GM18508 (cell line): ENCODE measurements around the gene RHBG.

ENCODE experiments used
- ATAC-seq: cut with Tn5 transposase; IDR thresholded peaks from one replicate; pipeline ENCODE4 v1.9.1; 2021; ENCODE audit warnings: moderate number of reproducible peaks; ENCODE audit not compliant: insufficient read depth, unreplicated experiment

RHBG gene

DNA sequence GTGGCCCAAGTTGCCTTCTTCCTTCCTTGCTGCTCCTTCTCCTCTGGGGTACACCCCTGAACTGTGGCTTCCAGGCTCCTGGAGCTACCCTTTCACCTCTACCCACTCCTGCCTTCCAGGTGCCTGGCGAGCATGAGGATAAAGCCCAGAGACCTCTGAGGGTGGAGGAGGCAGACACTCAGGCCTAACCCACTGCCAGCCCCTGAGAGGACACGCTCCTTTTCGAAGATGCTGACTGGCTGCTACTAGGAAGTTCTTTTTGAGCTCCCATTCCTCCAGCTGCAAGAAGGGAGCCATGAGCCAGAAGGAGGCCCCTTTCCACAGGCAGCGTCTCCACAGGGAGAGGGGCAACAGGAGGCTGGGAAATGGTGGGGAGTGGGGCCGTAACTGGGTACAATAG lies 15.6 kb downstream of the RHBG start:
- ATAC-seq: no peak

DNA sequence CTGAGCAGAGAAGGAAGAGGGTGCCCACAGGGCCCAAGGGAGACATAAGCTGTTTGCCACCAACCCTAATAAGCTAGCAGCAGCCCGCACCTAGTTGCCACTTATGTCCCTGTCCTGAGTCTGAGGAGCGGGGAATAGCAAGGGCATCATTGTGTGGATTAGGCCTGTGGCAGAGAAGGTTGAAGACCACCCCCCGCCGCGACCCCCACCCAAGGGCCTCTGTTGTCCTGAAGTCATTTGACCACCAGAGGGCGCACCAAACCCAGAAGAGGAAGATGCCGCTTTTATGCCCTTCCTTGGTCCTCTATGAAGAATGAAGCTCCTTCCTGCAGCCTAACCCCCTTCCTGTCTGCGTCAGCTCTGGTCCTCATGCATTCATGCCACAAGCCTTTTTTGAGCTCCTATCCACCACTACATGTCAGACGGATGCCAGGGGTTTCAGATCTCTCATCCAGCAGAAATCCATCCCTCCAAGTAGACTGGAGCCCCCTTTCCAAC lies 16.6 kb downstream of the RHBG start:
- no peak for ATAC-seq

- ATAC-seq: no peak
Measured at GRCh38 chr1:156386134-156386901, 17.3 kb downstream of the RHBG start.

DNA sequence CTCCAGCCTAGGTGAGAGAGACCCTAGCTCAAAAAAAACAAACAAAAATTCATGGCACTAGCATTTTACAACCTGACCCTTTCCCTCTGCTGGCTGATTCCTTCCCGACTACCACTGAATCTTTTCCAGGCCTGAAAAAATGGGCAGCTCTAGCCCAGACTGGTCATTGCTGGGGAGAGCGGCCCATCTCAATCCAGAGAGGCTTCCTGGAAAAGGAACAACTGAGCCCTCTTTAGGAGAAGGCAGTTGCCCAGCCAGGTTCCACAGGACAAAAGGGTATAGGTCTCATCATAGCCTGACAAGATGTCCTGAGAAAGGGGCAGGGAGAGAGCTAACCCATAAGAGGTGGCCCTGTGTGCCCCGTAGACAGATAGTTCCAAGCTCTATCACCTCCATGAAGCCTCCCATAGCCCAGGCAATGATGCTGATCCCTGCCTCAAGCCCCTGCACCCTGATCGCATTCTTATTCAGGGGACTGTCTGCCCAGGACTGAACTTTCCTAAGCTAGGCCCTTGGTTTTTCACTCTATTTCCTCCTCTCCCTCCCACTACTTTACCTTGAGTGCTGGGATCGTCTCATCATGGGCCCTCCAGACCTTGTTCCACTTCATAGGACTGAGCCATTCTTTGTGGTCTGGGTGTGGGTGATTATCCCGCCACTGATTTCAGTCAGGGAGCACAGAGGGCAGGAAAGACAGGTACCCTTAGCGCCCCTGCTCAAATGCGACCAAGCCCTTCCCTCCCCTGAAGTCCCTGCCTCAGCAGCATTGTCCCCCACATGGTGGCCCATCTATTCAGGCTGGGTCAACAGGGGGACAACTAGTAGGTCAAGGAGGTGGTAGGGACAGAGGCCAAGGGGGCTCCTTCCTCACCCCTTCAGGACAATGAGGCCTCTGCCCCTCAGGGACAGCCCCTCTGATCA lies 18.2 kb downstream of the RHBG start:
- no peak for ATAC-seq

- ATAC-seq: no peak
Measured at GRCh38 chr1:156387870-156388173, 18.8 kb downstream of the RHBG start.

DNA sequence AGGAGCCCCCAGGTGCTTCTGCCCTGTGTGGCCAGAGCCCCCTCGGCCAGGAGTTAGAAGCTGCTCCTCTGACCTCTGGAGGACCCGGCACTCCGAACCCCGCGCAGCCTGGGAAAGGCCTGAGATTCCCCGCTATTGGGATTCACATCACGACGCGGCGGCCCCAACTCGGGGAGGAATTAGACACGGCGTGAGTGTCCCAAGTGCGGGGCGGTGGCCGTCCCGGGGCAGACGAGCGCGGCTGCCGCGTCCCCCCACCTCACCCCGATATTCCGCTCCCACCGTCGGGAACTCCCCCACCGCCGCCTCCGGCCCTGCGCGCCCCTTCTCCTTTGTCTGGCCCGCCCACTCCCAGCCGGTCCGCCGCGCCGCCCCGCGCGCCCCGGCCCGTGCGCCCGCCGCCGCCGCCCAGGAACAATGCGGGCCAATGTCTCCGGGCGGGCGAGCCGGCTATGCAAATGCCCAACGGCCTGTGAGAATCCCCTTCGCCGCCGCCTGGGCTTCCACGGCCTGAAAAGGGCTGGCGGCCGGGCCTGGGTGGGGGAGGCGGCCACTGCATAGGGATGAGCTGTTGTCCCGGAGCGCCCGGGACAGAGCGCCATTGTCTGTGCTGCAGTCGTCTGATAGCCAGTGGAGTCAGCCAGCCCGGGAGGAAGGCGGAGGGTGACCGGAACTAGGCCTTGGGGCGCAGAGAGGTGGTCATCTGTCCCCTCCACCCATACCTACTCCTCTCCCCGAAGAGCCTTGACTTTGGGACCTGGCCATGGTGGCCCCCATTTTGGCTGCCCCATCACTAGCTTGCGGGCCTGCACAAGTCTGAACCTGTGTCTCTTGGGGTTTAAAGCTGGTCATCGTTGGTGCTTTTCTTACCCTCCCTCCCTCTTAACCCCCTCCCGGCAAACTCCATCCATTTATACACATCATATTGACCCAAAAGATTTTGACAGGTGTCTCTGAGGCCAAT lies 19.4 kb downstream of the RHBG start:
- ATAC-seq: no peak

DNA sequence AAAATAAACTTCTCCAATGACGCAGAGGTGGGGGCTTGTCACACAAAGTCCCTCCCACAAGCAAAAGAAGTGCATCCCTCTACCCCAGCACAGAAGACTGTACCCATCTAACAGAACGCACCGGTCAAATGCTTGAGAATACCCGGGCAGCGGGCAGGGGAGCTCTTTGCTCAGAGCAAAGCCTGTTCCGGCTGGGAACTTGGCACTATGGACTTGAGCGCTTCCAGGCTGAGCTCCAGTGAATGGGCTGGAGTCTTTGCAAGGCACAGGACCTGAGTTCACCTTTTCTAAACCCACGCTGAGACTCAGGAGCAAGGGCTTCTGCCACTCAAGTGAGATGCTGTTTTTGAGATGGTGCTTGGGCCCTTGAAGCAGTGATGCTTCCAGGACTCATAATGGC lies 20.3 kb downstream of the RHBG start:
- no peak for ATAC-seq

GRCh38 chr1:156390469-156391365 lies 21.7 kb downstream of the RHBG start:
- no peak for ATAC-seq

DNA sequence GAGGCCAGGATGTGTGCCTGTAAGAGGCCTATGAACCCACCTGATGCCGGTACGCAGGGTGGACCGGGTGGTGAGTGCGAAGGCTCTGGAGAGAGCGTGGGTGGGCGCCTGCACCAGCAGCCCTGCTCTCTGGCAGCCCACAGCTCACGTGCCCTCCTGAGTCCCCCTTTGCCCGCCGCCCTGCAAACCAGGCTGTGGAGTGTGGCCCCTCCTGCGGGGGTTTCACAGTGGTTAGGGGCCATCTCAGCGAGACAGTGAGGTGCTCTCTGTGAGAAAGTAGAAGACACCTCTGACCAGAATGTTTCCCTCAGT lies 22.3 kb downstream of the RHBG start:
- no peak for ATAC-seq

- no peak for ATAC-seq
Measured at GRCh38 chr1:156391701-156392100, 22.7 kb downstream of the RHBG start.

GRCh38 chr1:156392452-156392853 lies 23.4 kb downstream of the RHBG start:
- ATAC-seq: no peak

- no peak for ATAC-seq
Measured at GRCh38 chr1:156393095-156393494, 24.1 kb downstream of the RHBG start.

DNA sequence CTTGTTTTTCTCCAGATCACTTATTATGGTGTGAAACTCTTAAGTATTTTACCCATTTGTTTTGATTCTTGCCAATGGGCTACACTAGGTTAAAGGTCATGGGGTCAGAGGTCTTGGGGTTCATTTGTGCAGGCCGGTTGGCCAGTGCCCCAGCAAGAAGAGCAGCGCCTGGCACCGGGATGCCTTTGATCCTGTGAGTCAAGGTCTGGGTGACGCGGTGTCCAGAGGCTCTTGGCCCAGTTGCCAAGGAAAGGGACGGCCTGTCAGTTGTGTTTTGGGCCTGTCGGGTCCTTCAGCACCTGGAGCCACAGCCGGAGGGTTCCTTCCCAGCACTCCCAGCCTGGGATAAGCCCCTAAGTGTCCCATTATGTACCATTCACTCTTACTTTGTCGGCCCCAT lies 25.1 kb downstream of the RHBG start:
- ATAC-seq: no peak

DNA sequence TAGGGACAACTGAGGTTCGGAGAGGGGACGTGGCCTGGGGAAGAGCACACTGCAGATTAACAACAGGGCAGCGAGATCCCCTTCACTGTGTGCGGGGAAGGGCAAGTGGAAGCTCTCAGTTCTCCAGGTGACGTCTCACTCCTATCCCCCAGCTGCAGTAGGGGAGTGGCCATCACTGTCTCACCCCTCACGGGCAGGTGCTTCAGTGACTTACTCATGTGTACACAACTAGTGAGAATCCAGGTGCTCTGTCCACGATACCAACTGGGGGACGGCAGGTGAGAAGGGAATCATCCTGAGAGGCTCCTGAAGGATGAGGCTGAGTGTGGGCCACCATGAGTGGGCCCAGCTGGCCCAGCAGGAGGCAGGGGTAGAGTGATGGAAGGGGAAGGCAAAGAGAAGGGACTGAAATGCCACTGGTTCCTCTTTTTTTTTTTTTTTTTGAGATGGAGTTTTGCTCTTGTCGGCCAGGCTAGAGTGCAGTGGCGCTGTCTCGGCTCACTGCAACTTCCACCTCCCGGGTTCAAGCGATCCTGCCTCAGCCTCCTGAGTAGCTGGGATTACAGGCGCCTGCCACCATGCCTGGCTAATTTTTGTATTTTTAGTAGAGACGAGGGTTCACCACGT lies 25.9 kb downstream of the RHBG start:
- no peak for ATAC-seq

GRCh38 chr1:156399355-156400125 lies 30.5 kb downstream of the RHBG start:
- no peak for ATAC-seq

DNA sequence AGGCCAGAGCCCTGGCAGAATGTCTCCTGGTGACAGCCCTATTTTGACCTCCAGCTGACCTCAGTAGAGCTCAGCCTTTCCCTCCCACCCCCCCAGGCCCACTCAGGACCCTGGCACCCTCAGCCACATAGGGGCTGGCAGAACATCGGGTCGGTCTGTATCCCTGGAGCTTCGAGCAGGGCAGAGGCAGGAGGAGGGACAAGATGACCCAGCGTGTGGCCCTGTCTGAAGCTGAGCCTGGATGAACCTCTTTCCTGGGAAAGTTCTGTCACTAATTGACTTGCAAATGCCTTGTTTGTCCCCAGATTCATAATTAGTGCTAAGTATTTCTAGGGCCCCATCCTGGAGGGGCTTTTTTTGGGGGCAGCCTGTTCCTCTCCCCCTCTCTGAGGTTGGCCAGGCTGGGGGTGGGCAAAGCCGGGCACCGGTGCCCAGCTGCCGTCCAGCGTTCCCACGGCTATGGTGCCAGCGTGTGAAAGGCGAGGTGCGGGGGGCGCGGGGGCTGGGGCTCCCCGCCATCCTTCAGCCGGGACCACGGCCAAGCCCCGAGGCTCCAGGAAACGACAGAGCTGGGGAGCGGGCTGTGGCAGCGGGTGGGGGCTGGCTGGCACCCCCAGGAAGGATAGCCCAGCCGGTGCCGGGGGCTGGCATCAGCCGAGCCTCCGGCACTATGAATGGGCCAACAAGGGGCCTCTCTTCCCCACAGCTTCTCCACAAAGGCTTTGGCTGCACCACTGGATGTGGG lies 31.4 kb downstream of the RHBG start:
- no peak for ATAC-seq

DNA sequence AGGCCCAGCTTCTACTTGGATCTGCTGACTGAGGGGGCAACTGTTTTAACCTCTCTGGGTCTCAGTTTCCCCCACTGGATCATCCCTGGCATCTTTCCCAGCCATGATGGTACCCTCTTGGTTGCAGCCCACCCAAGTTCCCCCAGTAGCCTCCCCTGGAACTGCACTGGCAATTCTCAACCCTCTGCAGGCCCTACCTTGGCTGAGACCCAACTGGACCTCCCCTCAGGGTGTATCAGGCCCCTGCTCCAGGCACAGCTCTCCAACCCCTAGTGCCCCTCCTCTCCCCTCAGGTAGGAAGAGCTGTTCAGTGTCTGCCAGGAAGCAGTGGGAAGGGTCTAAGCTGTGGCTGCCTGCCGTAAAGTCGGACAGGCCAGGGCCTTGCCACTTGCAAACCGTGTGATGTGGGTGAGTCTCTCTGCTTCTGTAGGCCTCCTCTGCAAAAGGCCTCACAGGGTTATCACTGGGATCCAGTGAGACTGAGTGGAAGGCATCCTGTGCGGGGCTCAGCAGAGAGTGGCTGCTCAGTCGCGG lies 32.1 kb downstream of the RHBG start:
- ATAC-seq: no peak
